HG02852 (cell line): Measurements from ENCODE around the gene DISC1.
"Not testable (repeated sequence)": the region's sequence is repeated elsewhere in the genome, so short reads cannot be mapped to it uniquely, and the experiment has no call there.

Experiments
- ATAC-seq: cut with Tn5 transposase; IDR thresholded peaks from one replicate; pipeline ENCODE4 v1.9.1; 2021; ENCODE audit warnings: mild to moderate bottlenecking, moderate library complexity; ENCODE audit not compliant: unreplicated experiment

Gene DISC1

GRCh38 chr1:231763456-231763855, 136.9 kb downstream of the DISC1 start:
- no peak for ATAC-seq

- not testable (repeated sequence) for ATAC-seq
These were observed 139.2 kb downstream of the DISC1 start for GRCh38 chr1:231765825-231766224.

GRCh38 chr1:231767471-231767870, 140.9 kb downstream of the DISC1 start:
- ATAC-seq = no peak

GRCh38 chr1:231768416-231768815, 141.8 kb downstream of the DISC1 start:
- no peak for ATAC-seq

- ATAC-seq = no peak
These were observed 144.1 kb downstream of the DISC1 start for GRCh38 chr1:231770506-231771175.

GRCh38 chr1:231774719-231775335, 148.2 kb downstream of the DISC1 start:
- ATAC-seq = no peak

GRCh38 chr1:231776010-231776756, 149.6 kb downstream of the DISC1 start:
- ATAC-seq = no peak

- no peak for ATAC-seq
These were observed 150.1 kb downstream of the DISC1 start for GRCh38 chr1:231776757-231777062.

- no peak for ATAC-seq
These were observed 151.6 kb downstream of the DISC1 start for GRCh38 chr1:231778009-231778719.

GRCh38 chr1:231779081-231779480, 152.5 kb downstream of the DISC1 start:
- ATAC-seq = no peak

- ATAC-seq = no peak
These were observed 155.3 kb downstream of the DISC1 start for GRCh38 chr1:231781892-231782291.

- ATAC-seq = not testable (repeated sequence)
These were observed 158.5 kb downstream of the DISC1 start for GRCh38 chr1:231785073-231785472.

- no peak for ATAC-seq
These were observed 159.5 kb downstream of the DISC1 start for GRCh38 chr1:231786126-231786525.

GRCh38 chr1:231792634-231793033, 166.0 kb downstream of the DISC1 start:
- no peak for ATAC-seq

GRCh38 chr1:231793893-231794292, 167.3 kb downstream of the DISC1 start:
- no peak for ATAC-seq

GRCh38 chr1:231796141-231796540, 169.6 kb downstream of the DISC1 start:
- no peak for ATAC-seq

GRCh38 chr1:231799363-231799986, 172.9 kb downstream of the DISC1 start:
- no peak for ATAC-seq

GRCh38 chr1:231800108-231800507, 173.5 kb downstream of the DISC1 start:
- no peak for ATAC-seq

- ATAC-seq = no peak
These were observed 174.5 kb downstream of the DISC1 start for GRCh38 chr1:231801042-231801585.

- ATAC-seq = no peak
These were observed 176.8 kb downstream of the DISC1 start for GRCh38 chr1:231803353-231803752.
